ENCODE results near the gene URM1. TPM values are rescaled to one million over a fixed set of nuclear protein-coding genes. Genes with fewer than 3 reads are reported as not detected.

The URM1 gene
- total and polyA plus RNA-seq, 10 of the 15 experiments (the other 5 are each of a cell fraction or from before 2014, with no cell fraction given): 7.9 to 75.8 (median 63.7) TPM

DNA sequence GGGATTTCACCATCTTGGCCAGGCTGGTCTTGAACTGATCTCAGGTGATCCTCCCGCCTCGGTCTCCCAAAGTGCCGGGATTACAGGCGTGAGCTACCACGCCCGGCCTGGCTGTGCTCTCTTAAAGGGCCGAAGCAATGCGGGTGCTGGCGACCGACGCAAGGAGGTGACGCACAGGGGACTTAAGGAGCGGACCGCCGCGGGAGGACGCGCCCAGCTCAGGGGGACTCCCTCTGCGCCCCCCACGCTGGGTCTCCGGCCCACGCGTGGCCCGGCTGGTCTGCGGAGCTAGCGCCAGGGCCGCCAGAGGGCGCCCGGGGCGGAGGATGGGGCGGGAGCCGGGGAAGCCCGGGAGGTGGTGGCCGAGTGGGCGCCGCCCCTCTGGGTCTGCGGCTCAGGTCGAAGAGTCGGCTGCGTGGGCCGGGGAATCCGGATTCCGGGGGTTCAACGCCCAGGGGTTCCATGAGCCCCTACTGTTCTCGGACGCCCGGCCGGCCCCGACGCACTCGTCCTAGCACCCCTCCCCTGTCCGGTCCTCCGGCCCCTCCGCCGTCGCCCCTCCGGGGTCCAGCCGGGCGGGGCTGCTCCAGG is 49.0 kb downstream of the URM1 start (continued):
- TF ChIP-seq USF1 (IDR thresholded peaks at IDR 0.05; ENCODE audit: borderline replicate concordance, extremely low read length, insufficient read depth, low read depth, low read length): no peak
- TF ChIP-seq CHD2 (IDR thresholded peaks at IDR 0.05; ENCODE audit: borderline replicate concordance, low read depth, low read length): no peak
- no peak for TF ChIP-seq NFXL1 (IDR thresholded peaks at IDR 0.05; ENCODE audit: borderline replicate concordance)
- TF ChIP-seq SP1 (IDR thresholded peaks at IDR 0.05; ENCODE audit: low read depth, low read length): no peak
- TF ChIP-seq, protein P1, sequence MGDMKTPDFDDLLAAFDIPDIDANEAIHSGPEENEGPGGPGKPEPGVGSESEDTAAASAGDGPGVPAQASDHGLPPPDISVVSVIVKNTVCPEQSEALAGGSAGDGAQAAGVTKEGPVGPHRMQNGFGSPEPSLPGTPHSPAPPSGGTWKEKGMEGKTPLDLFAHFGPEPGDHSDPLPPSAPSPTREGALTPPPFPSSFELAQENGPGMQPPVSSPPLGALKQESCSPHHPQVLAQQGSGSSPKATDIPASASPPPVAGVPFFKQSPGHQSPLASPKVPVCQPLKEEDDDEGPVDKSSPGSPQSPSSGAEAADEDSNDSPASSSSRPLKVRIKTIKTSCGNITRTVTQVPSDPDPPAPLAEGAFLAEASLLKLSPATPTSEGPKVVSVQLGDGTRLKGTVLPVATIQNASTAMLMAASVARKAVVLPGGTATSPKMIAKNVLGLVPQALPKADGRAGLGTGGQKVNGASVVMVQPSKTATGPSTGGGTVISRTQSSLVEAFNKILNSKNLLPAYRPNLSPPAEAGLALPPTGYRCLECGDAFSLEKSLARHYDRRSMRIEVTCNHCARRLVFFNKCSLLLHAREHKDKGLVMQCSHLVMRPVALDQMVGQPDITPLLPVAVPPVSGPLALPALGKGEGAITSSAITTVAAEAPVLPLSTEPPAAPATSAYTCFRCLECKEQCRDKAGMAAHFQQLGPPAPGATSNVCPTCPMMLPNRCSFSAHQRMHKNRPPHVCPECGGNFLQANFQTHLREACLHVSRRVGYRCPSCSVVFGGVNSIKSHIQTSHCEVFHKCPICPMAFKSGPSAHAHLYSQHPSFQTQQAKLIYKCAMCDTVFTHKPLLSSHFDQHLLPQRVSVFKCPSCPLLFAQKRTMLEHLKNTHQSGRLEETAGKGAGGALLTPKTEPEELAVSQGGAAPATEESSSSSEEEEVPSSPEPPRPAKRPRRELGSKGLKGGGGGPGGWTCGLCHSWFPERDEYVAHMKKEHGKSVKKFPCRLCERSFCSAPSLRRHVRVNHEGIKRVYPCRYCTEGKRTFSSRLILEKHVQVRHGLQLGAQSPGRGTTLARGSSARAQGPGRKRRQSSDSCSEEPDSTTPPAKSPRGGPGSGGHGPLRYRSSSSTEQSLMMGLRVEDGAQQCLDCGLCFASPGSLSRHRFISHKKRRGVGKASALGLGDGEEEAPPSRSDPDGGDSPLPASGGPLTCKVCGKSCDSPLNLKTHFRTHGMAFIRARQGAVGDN (IDR thresholded peaks at IDR 0.05): no peak; the same call in 1 of the 2 replicates
- TF ChIP-seq, protein P2, sequence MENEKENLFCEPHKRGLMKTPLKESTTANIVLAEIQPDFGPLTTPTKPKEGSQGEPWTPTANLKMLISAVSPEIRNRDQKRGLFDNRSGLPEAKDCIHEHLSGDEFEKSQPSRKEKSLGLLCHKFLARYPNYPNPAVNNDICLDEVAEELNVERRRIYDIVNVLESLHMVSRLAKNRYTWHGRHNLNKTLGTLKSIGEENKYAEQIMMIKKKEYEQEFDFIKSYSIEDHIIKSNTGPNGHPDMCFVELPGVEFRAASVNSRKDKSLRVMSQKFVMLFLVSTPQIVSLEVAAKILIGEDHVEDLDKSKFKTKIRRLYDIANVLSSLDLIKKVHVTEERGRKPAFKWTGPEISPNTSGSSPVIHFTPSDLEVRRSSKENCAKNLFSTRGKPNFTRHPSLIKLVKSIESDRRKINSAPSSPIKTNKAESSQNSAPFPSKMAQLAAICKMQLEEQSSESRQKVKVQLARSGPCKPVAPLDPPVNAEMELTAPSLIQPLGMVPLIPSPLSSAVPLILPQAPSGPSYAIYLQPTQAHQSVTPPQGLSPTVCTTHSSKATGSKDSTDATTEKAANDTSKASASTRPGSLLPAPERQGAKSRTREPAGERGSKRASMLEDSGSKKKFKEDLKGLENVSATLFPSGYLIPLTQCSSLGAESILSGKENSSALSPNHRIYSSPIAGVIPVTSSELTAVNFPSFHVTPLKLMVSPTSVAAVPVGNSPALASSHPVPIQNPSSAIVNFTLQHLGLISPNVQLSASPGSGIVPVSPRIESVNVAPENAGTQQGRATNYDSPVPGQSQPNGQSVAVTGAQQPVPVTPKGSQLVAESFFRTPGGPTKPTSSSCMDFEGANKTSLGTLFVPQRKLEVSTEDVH (IDR thresholded peaks at IDR 0.05; ENCODE audit: low read depth, partially characterized antibody): no peak
- no peak for TF ChIP-seq SREBF1 (IDR thresholded peaks at IDR 0.05; ENCODE audit: low read length)
- no peak for TF ChIP-seq PML (IDR thresholded peaks at IDR 0.05; ENCODE audit: low read length)
- TF ChIP-seq RCOR1 (conservative IDR thresholded peaks at IDR 0.05; ENCODE audit: low read depth, low read length): no peak
- TF ChIP-seq CEBPB (IDR thresholded peaks at IDR 0.05; ENCODE audit: borderline replicate concordance in 1 of 2, low read depth in 2 of 2, low read length in 2 of 2): no peak
- TF ChIP-seq POU2F2 (IDR thresholded peaks at IDR 0.05; ENCODE audit: borderline replicate concordance, low read depth, low read length): no peak
- TF ChIP-seq ZBTB40 (IDR thresholded peaks at IDR 0.05; ENCODE audit: borderline replicate concordance): no peak
- TF ChIP-seq SREBF2 (IDR thresholded peaks at IDR 0.05; ENCODE audit: low read length): no peak
- 0 out of 2 replicates have a peak, but pooled peaks have one; percentile 68 for TF ChIP-seq CHD4 (IDR thresholded peaks at IDR 0.05)
- no peak for TF ChIP-seq TARDBP (IDR thresholded peaks at IDR 0.05; ENCODE audit: borderline replicate concordance)

Measured in GM12878 (cell line).